H7 (cell line): ENCODE results near the gene RAI1. TPM values are rescaled to one million over a fixed set of nuclear protein-coding genes. Genes with fewer than 3 reads are reported as not detected.
A peak's percentile ranks its signal among the peaks of the same experiment; 100 is the strongest.

Experiments used
- DNase-seq: peaks from one replicate; pipeline ENCODE4 v3.0.0; 2012
- H3K27me3 ChIP-seq: 2 replicates; pipeline ENCODE4 v1.6.0; 2011; ENCODE audit warnings: mild to moderate bottlenecking, low read length; ENCODE audit not compliant: control insufficient read depth, insufficient read depth
- H3K36me3 ChIP-seq: replicated peaks from 2 replicates; pipeline ENCODE4 v1.5.1; 2011; ENCODE audit warnings: low read length; ENCODE audit not compliant: control insufficient read depth, insufficient read depth
- H3K4me3 ChIP-seq: 2 replicates; pipeline ENCODE4 v1.5.1; 2011; ENCODE audit warnings: low read depth, mild to moderate bottlenecking, control low read depth, low read length, moderate library complexity; ENCODE audit not compliant: insufficient read depth
- total RNA-seq: library from RNA; depleted of rRNA; stranded (reverse); fragments of >200 nt; shearing (Covaris generic); gene quantifications from 2 replicates; pipeline ENCODE4 v1.2.3, GENCODE V29; 2014; rRNA removed

Gene RAI1
- total RNA-seq, 1 experiment from 2014 or later: 11.3 TPM

- Histone ChIP-seq H3K27me3 (no peaks in the 10 kb centered on the region), H3K36me3 (no peaks in the 10 kb centered on the region), H3K4me3 (no peak overlapping the region)
- DNase-seq: no peak
These were observed 176.2 kb downstream of the RAI1 start for GRCh38 chr17:17857496-17857895.

DNA sequence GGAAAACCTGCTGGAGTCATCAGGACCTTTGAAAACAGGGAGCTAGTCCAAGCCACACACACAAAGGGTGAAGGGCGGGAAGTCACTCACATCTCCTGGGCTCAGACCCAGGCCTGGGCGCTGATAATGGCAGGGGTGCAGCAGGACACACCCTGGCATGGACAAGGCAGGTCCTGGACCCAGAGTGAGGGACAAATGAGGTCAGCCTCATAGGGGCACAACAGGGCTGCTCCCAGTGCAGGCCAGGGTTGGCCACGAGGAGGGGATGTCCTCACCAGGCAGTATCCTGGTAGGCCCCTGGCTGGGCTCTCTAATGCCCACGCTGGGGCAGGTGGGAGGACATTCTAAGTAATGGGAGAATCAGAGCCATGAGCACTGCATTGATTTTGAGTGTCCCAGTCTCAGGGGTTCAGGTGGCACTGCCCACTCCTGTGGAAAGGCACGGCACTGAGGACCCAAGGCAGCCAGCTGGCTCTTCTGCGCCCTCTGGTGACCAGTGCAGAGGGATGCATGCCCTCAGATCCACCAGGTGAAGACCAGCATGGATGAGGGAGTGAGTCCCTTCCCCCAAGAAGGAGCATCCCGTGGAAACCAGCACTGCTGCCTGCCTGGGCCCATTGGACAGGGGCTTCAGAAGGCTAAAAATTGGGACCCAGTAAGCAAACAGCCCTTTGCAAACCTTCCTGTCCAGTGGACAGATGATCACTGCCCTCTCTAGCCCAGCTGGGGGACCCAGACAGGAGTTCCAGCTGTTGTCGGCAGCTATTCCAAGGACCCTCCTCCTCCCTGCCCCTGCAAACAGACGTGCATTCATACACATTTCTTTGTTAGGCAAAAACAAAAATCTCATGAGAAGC, 178.9 kb downstream of the RAI1 start:
- H3K4me3 ChIP-seq: no peak overlapping the region
- no peaks in the 10 kb centered on the region for H3K27me3 ChIP-seq
- no peaks in the 10 kb centered on the region for H3K36me3 ChIP-seq
- DNase-seq: peak; percentile 94

GRCh38 chr17:17860766-17861107, 179.5 kb downstream of the RAI1 start:
- Histone ChIP-seq H3K4me3 (no peak overlapping the region), H3K27me3 (no peaks in the 10 kb centered on the region), H3K36me3 (no peaks in the 10 kb centered on the region)
- DNase-seq: no peak

Other genes starting within 250 kb of the RAI1 start
- 28.9 and 31.3 TPM in 2 replicates for gene MED9, start 204.5 kb upstream of the RAI1 start, total RNA-seq
- gene RASD1, start 185.1 kb upstream of the RAI1 start, total RNA-seq: 5.3 and 5.6 TPM in 2 replicates
- gene PEMT, start 89.8 kb upstream of the RAI1 start, total RNA-seq: 99.1 and 126 TPM in 2 replicates
- 34.2 and 43.6 TPM in 2 replicates for gene SREBF1, start 155.5 kb downstream of the RAI1 start, total RNA-seq